GM12892 (cell line): ENCODE data around the gene PSMD9.

ENCODE experiments used
- POLR2AphosphoS5 ChIP-seq: IDR thresholded peaks from 2 replicates; pipeline ENCODE4 v1.6.1; 2011; ENCODE audit warnings: low read depth, low read length, control low read depth
- TAF1 ChIP-seq: IDR thresholded peaks from 2 replicates; pipeline ENCODE4 v1.6.1; 2011; ENCODE audit warnings: low read depth, mild to moderate bottlenecking, control low read depth, low read length, borderline replicate concordance

DNA sequence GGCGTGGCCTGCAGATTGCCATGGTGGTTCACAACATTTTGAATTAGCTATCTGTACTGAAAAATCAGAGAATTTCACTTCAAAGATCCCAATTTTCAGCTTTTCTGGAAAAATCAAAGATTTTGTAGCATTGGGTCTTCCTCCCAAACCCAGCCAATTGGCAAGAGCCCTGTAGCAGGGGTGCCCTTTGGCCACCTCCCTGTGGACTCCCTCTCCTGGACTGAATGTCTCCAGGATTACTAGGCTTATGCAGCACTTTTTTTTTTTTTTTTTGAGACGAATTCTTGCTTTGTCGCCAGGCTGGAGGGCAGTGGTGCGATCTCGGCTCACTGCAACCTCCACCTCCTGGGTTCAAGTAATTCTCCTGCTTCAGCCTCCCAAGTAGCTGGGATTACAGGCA, 9.7 kb downstream of the PSMD9 start:
- TF ChIP-seq POLR2AphosphoS5 (no peak), TAF1 (no peak)
